Measurements from ENCODE around the gene PLA2G5.

DNA sequence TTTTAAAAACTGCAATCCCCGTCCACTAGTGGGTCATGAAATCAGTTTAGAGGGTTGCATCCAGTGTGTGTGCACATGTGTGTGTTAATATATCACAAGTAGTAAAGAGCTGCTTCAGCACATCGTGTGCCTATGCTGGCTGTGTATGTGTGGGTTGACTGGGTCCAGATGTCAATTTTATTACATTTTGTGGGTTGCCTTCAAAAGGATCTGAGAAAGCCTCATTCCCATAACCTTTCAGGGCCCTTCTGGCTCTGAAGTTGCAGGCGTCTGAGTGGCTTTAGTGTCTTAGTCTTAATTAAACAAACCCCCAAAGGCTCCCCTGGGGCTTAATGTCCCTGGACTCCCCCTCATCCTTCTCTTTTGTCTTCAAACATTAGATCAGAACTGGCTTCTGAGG, 29.5 kb downstream of the PLA2G5 start:
- TF ChIP-seq, protein P1, sequence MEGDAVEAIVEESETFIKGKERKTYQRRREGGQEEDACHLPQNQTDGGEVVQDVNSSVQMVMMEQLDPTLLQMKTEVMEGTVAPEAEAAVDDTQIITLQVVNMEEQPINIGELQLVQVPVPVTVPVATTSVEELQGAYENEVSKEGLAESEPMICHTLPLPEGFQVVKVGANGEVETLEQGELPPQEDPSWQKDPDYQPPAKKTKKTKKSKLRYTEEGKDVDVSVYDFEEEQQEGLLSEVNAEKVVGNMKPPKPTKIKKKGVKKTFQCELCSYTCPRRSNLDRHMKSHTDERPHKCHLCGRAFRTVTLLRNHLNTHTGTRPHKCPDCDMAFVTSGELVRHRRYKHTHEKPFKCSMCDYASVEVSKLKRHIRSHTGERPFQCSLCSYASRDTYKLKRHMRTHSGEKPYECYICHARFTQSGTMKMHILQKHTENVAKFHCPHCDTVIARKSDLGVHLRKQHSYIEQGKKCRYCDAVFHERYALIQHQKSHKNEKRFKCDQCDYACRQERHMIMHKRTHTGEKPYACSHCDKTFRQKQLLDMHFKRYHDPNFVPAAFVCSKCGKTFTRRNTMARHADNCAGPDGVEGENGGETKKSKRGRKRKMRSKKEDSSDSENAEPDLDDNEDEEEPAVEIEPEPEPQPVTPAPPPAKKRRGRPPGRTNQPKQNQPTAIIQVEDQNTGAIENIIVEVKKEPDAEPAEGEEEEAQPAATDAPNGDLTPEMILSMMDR (IDR thresholded peaks at IDR 0.05): no peak
- TF ChIP-seq EP300 (IDR thresholded peaks at IDR 0.05): no peak
- no peak for TF ChIP-seq POLR2A (IDR thresholded peaks at IDR 0.05)
